HepG2 (cell line): ENCODE results near the gene PSMD1. TPM values are rescaled to one million over a fixed set of nuclear protein-coding genes. Genes with fewer than 3 reads are reported as not detected.

Experiments used
- CCAR2 ChIP-seq: fragments of 200-400 bp; formaldehyde crosslinking; optimal IDR thresholded peaks from 2 replicates; pipeline ENCODE3; 2018; ENCODE audit warnings: low read depth, mild to moderate bottlenecking, low read length, moderate library complexity
- CEBPB ChIP-seq: IDR thresholded peaks from 2 replicates; pipeline ENCODE4 v1.6.1; 2011; ENCODE audit warnings: low read depth, low read length, improper control_type of control experiment, borderline replicate concordance
- CENPT ChIP-seq: sonication (generic); formaldehyde crosslinking; IDR thresholded peaks from 2 replicates; pipeline ENCODE4 v1.8.0; 2022; ENCODE audit warnings: low read depth, mild to moderate bottlenecking, moderate library complexity, missing genetic modification reagents
- EP300 ChIP-seq, 3 experiments: sonication (generic) in 1 of 3; formaldehyde crosslinking in 1 of 3; IDR thresholded peaks; 2 replicates each; pipeline versions ENCODE4 v1.5.1 to v1.6.1; 2011 to 2020; ENCODE audit warnings: low read depth in 2 of 3, low read length in 2 of 3, borderline replicate concordance in 1 of 3, improper control_type of control experiment in 1 of 3, mild to moderate bottlenecking in 1 of 3, missing genetic modification reagents in 1 of 3, moderate library complexity in 1 of 3
- FOXM1 ChIP-seq: sonication (generic); formaldehyde crosslinking; IDR thresholded peaks from 2 replicates; pipeline ENCODE4 v1.5.0; 2020; ENCODE audit warnings: missing genetic modification reagents
- FOXP4 ChIP-seq: sonication (generic); formaldehyde crosslinking; IDR thresholded peaks from 2 replicates; pipeline ENCODE4 v1.4.0; 2020; ENCODE audit warnings: missing genetic modification reagents
- GATAD1 ChIP-seq: IDR thresholded peaks from 2 replicates; pipeline ENCODE4 v1.6.1; 2016; ENCODE audit warnings: missing genetic modification reagents, missing compliant biosample characterization
- HOXA9 ChIP-seq: sonication (generic); formaldehyde crosslinking; IDR thresholded peaks from 2 replicates; pipeline ENCODE4 v1.8.1; 2022; ENCODE audit warnings: missing genetic modification reagents, mild to moderate bottlenecking, moderate library complexity, borderline replicate concordance
- NCOR1 ChIP-seq: fragments of 200-600 bp; sonication (generic); IDR thresholded peaks from 2 replicates; pipeline ENCODE4 v1.7.0; 2017; ENCODE audit warnings: antibody characterized with exemption, low read length, borderline replicate concordance
- RFXANK ChIP-seq: IDR thresholded peaks from 2 replicates; pipeline ENCODE4 v1.6.1; 2016
- SNAPC2 ChIP-seq: sonication (generic); formaldehyde crosslinking; IDR thresholded peaks from 2 replicates; pipeline ENCODE4 v1.8.1; 2022; ENCODE audit warnings: mild to moderate bottlenecking, missing genetic modification reagents
- ZBED4 ChIP-seq: sonication (generic); formaldehyde crosslinking; IDR thresholded peaks from 2 replicates; pipeline ENCODE4 v1.4.0; 2020; ENCODE audit warnings: missing genetic modification reagents, borderline replicate concordance
- ZBTB14 ChIP-seq: sonication (generic); formaldehyde crosslinking; IDR thresholded peaks from 2 replicates; pipeline ENCODE4 v1.4.0; 2020; ENCODE audit warnings: missing genetic modification reagents
- ZNF10 ChIP-seq: sonication (generic); formaldehyde crosslinking; IDR thresholded peaks from 2 replicates; pipeline ENCODE4 v1.4.0; 2020; ENCODE audit warnings: mild to moderate bottlenecking, low read depth, missing genetic modification reagents, borderline replicate concordance
- ZNF138 ChIP-seq: sonication (generic); formaldehyde crosslinking; IDR thresholded peaks from 2 replicates; pipeline ENCODE4 v1.5.0; 2020; ENCODE audit warnings: mild to moderate bottlenecking, low read depth, missing genetic modification reagents
- ZNF224 ChIP-seq: sonication (generic); formaldehyde crosslinking; IDR thresholded peaks from 2 replicates; pipeline ENCODE4 v1.5.0; 2020; ENCODE audit warnings: mild to moderate bottlenecking, missing genetic modification reagents
- ZNF3 ChIP-seq: IDR thresholded peaks from 2 replicates; pipeline ENCODE4 v1.7.0; 2017; ENCODE audit warnings: inconsistent platforms
- ZNF354B ChIP-seq: sonication (generic); formaldehyde crosslinking; IDR thresholded peaks from 2 replicates; pipeline ENCODE4 v1.8.0; 2022; ENCODE audit warnings: mild to moderate bottlenecking, missing genetic modification reagents
- ZNF614 ChIP-seq: IDR thresholded peaks from 2 replicates; pipeline ENCODE4 v1.6.1; 2018; ENCODE audit warnings: missing biosample characterization, missing genetic modification reagents, inconsistent platforms, borderline replicate concordance
- ZNF713 ChIP-seq: sonication (generic); formaldehyde crosslinking; IDR thresholded peaks from 2 replicates; pipeline ENCODE4 v1.4.0; 2020; ENCODE audit warnings: mild to moderate bottlenecking, missing genetic modification reagents
- ZNF737 ChIP-seq: sonication (generic); formaldehyde crosslinking; IDR thresholded peaks from 2 replicates; pipeline ENCODE4 v1.5.0; 2020; ENCODE audit warnings: missing genetic modification reagents, mild to moderate bottlenecking, borderline replicate concordance
- ZNF740 ChIP-seq: sonication (generic); formaldehyde crosslinking; IDR thresholded peaks from 2 replicates; pipeline ENCODE4 v1.4.0; 2020; ENCODE audit warnings: missing genetic modification reagents
- ZNF776 ChIP-seq: sonication (generic); formaldehyde crosslinking; IDR thresholded peaks from 2 replicates; pipeline ENCODE4 v1.4.0; 2020; ENCODE audit warnings: mild to moderate bottlenecking, missing genetic modification reagents
- ZNF883 ChIP-seq: sonication (generic); formaldehyde crosslinking; IDR thresholded peaks from 2 replicates; pipeline ENCODE4 v1.5.1; 2020; ENCODE audit warnings: mild to moderate bottlenecking, missing genetic modification reagents; ENCODE audit errors: not compliant biosample characterization
- polyA plus RNA-seq, 8 experiments: library from polyadenylated mRNA; depleted of rRNA in 3 of 8; stranded (reverse) in 7 of 8; unstranded in 1 of 8; fragments of >200 nt; fragmentation: Illumina TruSeq in 4 of 8; extraction: Trizol in 4 of 8; gene quantifications; 2 replicates each; pipeline versions ENCODE4 v1.2.1 to v1.2.3, GENCODE V29; 2011 to 2016; ENCODE audit warnings: low read depth in 4 of 8, missing spikeins in 1 of 8, mixed read lengths in 1 of 8; ENCODE audit not compliant: insufficient read depth in 1 of 8
- total RNA-seq, 5 experiments: library from RNA; depleted of rRNA; stranded (reverse); fragments of >200 nt; fragmentation: Illumina TruSeq; extraction: Trizol; gene quantifications; 2 replicates each; pipeline ENCODE4 v1.2.3, GENCODE V29; 2016; ENCODE audit warnings: low read depth in 1 of 5

The PSMD1 gene
- total and polyA plus RNA-seq, 2 of the 13 experiments (the other 11 are each of a cell fraction or from before 2014, with no cell fraction given), result 136 to 191 TPM

GRCh38 chr2:231065966-231066365, 9.3 kb downstream of the PSMD1 start (continued):
- TF ChIP-seq SNAPC2 (CRISPR knock-in tag) (no peak), ZNF614 (CRISPR knock-in tag) (peak; percentile 73; the same call in 1 of the 2 replicates), CCAR2 (no peak), ZNF3 (CRISPR knock-in tag) (no peak), EP300 (IDR thresholded peaks at IDR 0.05; ENCODE audit: low read depth in 2 of 2, low read length in 2 of 2) (peak in 1 of 2 experiments; percentile 47; a peak in 1 of 4 replicates), EP300 (CRISPR knock-in tag; IDR thresholded peaks at IDR 0.05; ENCODE audit: borderline replicate concordance) (no peak; the same call in 1 of the 2 replicates), FOXP4 (0 out of 2 replicates have a peak, but pooled peaks have one; percentile 45), CEBPB (peak; percentile 91), ZBED4 (CRISPR knock-in tag) (no peak), ZNF713 (CRISPR knock-in tag) (no peak), RFXANK (CRISPR knock-in tag) (no peak), ZNF737 (no peak), ZBTB14 (no peak), ZNF10 (CRISPR knock-in tag) (no peak), GATAD1 (CRISPR knock-in tag) (peak; percentile 44; the same call in 1 of the 2 replicates), ZNF224 (CRISPR knock-in tag) (no peak), CENPT (CRISPR knock-in tag) (no peak), ZNF883 (CRISPR knock-in tag) (no peak), ZNF776 (CRISPR knock-in tag) (no peak), HOXA9 (no peak), ZNF138 (CRISPR knock-in tag) (no peak), NCOR1 (no peak; the same call in 1 of the 2 replicates), FOXM1 (CRISPR knock-in tag) (no peak), ZNF354B (CRISPR knock-in tag) (no peak), ZNF740 (no peak)
